Measurements from ENCODE around the gene LBR.

GRCh38 chr1:225396357-225396756 is 31.5 kb downstream of the LBR start:
- TF ChIP-seq CTCF (IDR thresholded peaks at IDR 0.05) (no peak), POLR2A (IDR thresholded peaks at IDR 0.05) (no peak)
